Endometrial microvascular endothelial cells (primary cell): Measurements from ENCODE around the gene SEMA4B. TPM values are rescaled to one million over a fixed set of nuclear protein-coding genes. Genes with fewer than 3 reads are reported as not detected.
"Not testable (repeated sequence)": the region's sequence is repeated elsewhere in the genome, so short reads cannot be mapped to it uniquely, and the experiment has no call there.

Source experiments
- in situ Hi-C: cut with HindIII; loops from 2 replicates; pipeline ENCODE4 v1.10.0; 2017; ENCODE audit warnings: low sequenced_read_pairs, low pct_unique_long_range_greater_than_20kb; ENCODE audit errors: inconsistent ontology term
- total RNA-seq: library from RNA; depleted of rRNA; stranded (reverse); fragments of >200 nt; gene quantifications from one replicate; pipeline ENCODE4 v1.2.3, GENCODE V29; 2015; ENCODE audit errors: inconsistent ontology term

SEMA4B gene
- 8.5 TPM for total RNA-seq

GRCh38 chr15:90201130-90201943 lies at the start of gene SEMA4B:
SEMA4B (plus strand) TSS chr15:90201330; CDS start chr15:90201579, 249 bp downstream.
- in situ Hi-C loops: no loop called here

- in situ Hi-C loops: no loop called here
These were observed 49.0 kb upstream of the SEMA4B start for GRCh38 chr15:90151989-90152645.

- in situ Hi-C loops: no loop called here
These were observed 47.5 kb upstream of the SEMA4B start for GRCh38 chr15:90153658-90154057.

- in situ Hi-C loops: no loop called here
These were observed 46.9 kb upstream of the SEMA4B start for GRCh38 chr15:90154246-90154645.

GRCh38 chr15:90154861-90155626 lies 46.1 kb upstream of the SEMA4B start:
- in situ Hi-C loops: no loop called here

GRCh38 chr15:90159213-90159612 lies 41.9 kb upstream of the SEMA4B start:
- in situ Hi-C loops: no loop called here

- in situ Hi-C loops: no loop called here
These were observed 40.1 kb upstream of the SEMA4B start for GRCh38 chr15:90160781-90161727.

- in situ Hi-C loops: no loop called here
These were observed 39.2 kb upstream of the SEMA4B start for GRCh38 chr15:90161950-90162361.

- in situ Hi-C loops: no loop called here
These were observed 38.2 kb upstream of the SEMA4B start for GRCh38 chr15:90162956-90163355.

- in situ Hi-C loops: not testable (repeated sequence)
These were observed 36.9 kb upstream of the SEMA4B start for GRCh38 chr15:90164239-90164638.

GRCh38 chr15:90165157-90165556 lies 36.0 kb upstream of the SEMA4B start:
- in situ Hi-C loops: no loop called here

- in situ Hi-C loops: no loop called here
These were observed 35.3 kb upstream of the SEMA4B start for GRCh38 chr15:90165659-90166489.

- in situ Hi-C loops: no loop called here
These were observed 34.0 kb upstream of the SEMA4B start for GRCh38 chr15:90167121-90167520.

GRCh38 chr15:90171623-90172022 lies 29.5 kb upstream of the SEMA4B start:
- in situ Hi-C loops: no loop called here

GRCh38 chr15:90173372-90173771 lies 27.8 kb upstream of the SEMA4B start:
- in situ Hi-C loops: no loop called here

GRCh38 chr15:90174140-90174875 lies 26.8 kb upstream of the SEMA4B start:
- in situ Hi-C loops: no loop called here

GRCh38 chr15:90177012-90177411 lies 24.1 kb upstream of the SEMA4B start:
- in situ Hi-C loops: no loop called here
